DMS 273 (cell line): ENCODE results near the gene GASK1A.
"Not testable (repeated sequence)": the region's sequence is repeated elsewhere in the genome, so short reads cannot be mapped to it uniquely, and the experiment has no call there.

Experiments used
- DNase-seq: peaks from one replicate; lab custom pipeline; 2025; ENCODE audit not compliant: unreplicated experiment; lab: John Stamatoyannopoulos, UW

GASK1A gene

DNA sequence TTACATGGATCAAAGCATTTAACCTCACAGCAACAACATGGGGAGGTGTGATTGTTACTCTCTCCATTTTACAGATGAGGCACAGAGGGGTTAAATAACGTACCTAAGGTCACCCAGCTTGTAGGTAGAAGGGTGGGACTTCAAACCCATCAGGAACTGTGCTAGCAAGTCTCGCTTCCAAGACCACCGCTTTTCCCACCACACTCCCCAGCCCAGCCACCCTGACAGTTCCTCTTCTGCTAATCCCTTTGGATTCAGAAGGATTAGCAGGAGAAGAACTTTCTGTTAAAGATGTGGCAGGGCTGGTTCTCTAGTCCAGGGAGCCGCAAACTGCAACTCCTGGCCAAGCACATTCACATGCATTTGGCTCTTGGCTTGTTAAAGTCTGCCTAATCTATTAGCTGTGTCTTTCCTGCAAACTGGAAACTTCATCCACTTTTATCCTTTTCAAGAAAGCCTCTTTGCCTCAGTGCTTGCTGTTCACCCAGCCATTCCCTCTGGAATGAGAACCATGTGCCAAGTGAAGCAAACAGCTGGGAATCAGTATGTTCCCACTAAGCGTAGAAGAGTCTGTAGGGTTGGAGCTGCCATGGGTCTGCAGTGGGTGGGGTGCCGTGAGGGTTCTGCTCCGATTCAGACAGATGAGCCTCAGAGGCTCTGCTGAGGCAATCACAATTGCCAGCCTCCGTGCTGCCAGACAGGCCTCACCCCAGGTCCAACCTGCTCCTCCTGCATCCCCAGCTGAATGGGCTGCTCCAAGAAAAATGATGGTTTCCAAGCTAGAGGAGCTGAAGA lies 82.2 kb downstream of the GASK1A start:
- DNase-seq = no peak

DNA sequence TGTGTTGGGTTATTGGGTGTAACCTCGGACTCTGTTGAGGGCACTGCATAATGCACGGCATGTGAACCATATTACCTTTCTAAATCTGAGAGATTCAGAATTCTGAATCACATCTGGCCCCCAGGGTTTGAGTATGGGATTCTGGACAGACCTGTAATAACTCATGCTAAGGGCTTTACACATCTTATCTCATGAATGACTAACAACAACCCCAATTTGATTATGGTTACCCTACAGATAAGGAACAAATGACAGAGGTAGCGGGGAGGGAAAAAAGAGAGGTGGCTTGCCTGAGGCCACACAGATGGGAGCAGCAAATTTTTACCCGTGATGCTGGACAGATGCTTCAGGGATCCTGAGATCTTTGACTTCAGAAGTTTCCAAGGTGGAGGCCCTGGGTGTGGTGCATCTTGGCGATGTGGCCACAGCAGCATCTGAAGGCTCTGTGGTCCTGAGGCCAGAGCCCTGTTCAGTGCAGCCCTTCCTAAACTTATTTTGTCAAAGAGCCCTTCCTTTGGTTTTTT lies 83.0 kb downstream of the GASK1A start:
- no peak for DNase-seq

DNA sequence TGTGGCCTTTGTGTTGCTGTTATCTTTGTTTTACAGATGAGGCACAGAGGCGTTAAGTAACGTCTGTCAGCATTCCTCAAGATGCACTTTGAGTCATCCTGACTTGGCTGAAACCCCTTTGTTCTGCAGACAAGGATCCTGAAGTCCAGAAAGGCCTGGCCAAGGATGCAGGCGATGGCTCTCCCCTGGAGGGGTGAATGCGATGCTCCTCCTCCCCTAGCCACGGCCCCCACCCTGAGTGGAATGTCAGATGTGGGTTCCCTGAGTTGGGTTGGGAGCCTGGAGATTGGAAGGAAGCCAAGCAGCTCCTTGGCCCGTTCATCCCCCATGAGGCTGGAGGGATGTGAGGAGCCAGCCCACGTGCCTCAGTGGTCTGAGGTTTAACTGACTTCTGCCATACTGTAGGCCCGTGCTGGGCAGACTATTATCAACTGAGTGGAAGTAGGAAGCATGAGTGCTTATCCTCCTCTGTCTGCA lies 83.5 kb downstream of the GASK1A start:
- no peak for DNase-seq

DNA sequence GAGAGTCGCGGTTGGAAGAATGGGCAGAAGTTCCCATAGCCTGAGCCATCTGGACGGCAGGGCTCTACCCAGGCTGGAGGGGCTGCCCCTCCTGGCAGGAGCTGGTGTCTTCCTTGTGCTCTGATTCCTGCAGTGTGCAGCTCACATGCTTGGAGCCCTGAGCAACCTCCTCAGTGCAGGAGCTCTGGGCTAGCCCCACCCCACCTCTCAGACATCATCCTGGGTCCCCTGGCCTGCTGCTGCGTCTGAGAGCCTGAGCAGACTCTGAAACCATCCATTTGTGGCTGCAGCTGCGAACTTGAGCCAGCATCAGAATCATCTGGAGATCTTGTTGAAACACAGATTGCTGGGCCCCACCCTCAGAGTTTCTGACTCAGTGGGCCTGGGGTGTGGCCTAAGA lies 84.0 kb downstream of the GASK1A start:
- no peak for DNase-seq

DNA sequence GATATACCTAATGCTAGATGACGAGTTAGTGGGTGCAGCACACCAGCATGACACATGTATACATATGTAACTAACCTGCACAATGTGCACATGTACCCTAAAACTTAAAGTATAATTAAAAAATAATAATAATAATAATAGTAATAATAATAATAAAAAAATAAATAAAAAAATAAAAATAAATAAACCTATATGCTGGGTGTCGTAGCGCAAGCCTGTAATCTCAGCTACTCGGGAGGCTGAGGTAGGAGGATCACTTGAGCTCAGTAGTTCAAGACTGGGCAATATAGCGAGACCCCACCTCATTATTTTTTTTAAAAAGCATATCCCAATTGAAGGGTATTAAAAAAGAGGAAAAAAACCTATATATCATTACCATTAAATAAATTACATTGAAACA lies 91.6 kb downstream of the GASK1A start:
- DNase-seq = not testable (repeated sequence)

DNA sequence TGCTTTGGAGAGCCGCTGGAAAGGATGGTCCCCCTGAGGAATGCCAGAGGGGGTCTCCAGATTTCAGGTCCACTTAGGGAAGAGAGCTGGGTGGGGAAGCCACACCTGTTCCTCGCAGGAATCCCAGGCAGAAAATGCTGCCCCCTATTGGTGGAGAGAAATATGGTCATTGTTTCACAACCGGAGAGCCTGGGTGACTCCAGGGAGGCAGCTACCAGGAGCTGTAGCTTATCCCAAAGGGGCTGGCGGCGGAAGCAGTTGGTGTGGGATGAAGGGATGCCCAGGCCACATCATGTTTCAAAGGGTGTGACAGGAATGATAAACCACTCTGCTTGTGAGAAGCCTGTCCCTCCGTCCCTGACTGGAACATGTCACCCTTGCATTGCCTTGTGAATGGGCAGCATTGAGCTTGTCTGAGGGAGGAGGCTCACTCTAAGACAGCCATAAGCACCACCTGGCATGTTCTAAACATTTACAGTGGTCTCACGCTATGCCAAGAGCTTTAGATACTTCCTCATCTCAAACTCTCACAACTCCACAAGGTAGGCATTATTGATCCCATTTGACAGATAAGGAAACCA lies 92.3 kb downstream of the GASK1A start:
- DNase-seq = peak; percentile 6

DNA sequence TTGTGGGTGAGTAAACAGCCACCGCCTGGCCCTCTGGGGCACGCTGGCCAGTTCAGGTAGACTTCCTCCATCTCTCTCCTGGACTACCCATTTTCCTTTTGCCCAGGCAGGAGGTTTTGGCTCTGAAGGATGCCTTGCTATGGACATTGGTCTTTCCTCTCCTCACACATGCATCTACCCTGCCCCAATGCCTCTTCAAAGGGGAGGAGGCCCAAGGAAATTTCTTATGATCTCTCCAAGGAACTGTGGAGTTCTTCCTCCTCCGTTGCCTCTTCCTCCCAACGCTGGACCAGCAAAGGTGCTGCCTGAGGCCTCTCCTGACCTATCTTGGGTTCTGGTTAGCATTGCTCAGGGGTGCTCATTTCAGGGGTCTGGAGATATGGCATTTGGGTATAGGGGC lies 93.2 kb downstream of the GASK1A start:
- DNase-seq = no peak

DNA sequence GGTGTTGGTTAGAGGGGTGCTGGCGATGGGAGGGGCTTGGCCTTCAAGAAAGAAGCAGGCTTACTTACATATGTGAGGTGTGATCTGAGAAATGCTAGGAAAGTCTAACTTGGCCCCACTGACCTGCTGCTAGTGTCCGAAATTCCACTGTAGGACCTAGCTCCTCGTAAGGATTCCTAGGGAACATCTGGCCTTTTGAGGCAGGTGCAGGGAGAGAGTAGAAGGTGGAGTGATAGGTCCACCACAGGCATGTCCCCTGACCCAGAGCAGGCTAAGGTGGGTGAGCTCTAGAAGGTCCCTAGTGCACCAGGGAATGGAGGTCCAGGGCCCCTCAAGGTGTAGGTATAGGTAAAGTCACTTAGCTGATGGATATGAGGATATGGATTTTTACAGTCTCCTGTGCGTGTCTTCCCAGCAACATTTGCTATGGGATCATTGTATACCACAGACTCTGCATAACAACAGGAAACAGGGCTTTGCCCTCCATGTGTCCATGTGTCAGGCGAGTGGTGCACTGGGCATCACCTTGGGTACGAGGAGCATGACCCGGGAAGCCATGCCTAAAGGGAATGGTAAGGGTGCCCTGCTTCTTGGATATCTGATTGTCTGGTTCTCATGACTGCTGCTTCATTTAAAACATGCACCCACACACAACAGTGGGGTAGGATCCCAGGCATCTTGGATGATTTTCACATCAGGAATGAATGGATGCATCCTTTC lies 94.2 kb downstream of the GASK1A start:
- DNase-seq = no peak

DNA sequence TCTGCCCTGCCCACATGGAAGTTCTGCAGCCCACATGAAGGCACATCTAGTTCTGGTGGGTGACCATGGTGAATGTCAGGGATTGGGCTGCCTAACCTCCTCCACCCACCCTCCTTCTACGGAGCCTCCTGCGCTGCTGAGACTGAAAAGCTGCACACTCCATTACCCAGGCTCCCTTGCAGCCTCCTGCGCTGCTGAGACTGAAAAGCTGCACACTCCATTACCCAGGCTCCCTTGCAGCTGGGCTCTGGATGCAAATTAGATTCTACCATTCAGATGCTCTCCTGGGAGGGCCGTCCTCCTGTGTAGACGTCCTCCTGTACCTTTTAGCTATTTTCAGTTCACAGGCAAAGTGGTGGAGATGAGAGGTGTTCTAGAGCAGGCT lies 94.7 kb downstream of the GASK1A start:
- DNase-seq = no peak

DNA sequence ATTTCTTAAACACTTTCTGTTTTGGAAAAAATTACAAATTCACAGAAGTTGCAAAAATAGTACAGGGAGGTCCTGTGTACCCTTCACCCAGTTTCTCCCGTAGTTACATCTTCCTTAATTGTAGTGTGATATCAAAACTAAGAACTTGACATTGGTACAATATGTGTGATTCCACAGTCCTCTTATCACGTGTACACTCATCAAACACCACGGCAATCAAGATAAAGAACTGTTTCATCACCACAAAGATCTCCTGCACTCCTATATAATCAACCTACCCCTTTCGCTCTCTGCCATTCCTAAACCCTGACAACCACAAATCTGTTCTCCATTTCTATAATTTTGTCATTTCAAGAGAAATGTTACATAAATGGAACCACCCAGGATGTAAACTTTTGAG lies 95.4 kb downstream of the GASK1A start:
- DNase-seq = no peak

DNA sequence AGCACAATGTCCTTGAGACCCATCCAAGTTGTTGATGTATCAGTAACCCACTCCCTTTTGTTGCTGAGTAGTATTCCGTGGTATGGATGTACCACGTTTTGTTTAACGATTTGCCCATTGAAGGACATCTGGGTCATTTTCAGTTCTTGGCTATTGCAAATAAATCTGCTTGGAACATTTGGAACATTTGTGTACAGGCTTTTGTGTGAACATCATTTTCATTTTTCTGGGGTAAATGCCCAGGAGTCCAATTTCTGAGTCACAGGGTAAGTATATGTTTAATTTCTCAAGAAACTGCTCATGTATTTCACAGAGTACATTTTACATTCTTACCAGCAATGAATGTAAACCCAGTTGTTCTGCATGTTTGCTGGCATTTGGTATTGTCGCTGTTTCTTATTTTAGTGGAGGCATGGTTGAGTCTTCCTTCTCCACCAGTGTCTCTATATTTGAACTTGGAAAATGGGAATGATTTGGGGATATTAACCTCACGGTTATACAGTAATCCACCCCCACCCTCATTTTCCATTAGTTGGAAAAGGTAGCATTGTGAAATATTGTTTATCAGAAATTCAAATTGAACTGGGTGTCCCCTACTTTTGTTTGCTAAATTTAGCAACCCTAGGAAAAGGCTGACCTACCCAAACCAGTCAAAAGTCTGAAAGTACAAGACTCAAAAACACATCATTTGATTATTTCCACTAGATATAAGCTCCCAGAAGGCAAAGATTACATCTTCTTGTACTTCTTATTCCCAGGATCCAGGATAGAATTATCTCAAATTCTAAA lies 96.0 kb downstream of the GASK1A start:
- DNase-seq = no peak

DNA sequence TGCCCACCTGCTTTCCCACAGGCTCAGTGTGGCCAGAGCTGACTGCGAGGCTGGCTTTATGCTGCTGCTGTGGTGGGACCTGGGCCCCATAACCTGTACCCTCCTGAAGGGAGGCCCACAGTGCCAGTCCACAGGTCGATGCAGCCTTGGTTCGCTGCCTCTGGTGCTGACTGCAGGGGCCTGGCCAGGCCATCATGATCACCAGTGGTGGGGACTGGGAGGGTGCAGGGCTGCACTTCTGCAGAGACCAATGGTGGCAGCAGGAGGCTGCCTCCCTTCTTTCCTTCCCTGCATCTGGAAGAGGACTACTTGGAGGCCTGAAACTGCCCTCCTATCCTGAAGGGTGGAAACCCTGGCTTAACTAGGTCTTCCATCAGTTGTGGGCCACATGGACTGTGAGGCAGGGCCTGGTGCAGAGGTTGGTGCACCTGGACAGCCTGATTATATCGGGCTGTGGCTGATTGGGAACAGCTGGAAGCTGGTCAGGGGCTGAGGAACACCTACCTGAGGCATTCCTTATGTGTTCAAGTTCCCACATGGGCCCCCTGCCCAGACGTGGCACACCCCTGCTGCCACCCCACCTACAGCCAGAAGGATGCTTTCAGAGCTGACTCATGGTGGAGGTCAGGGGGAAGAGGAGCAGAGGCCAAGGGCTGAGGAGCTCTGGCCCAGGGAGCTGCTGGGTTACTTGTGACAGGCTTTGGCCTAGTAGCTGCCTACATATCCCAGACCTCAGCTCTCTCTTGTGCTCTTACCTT lies 97.0 kb downstream of the GASK1A start:
- DNase-seq = no peak

DNA sequence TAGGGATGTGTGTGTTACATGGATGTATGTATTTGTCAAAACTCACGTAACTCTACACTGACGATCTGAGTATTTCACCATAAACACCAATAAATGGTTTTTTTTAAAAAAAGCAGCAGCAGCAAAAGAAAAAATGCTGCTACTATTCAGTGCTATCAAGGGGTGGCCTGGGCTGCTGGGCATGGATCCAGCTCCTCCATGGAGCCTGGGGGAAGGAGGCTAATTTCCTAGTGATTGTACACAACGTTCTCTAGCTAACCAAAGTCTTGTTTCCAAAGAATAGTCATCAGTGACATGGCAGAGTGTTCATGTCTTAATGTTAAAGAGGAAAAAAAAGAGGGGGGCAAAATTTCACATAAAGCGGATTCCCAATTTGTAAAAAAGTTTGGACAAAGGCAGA lies 97.7 kb downstream of the GASK1A start:
- no peak for DNase-seq

DNA sequence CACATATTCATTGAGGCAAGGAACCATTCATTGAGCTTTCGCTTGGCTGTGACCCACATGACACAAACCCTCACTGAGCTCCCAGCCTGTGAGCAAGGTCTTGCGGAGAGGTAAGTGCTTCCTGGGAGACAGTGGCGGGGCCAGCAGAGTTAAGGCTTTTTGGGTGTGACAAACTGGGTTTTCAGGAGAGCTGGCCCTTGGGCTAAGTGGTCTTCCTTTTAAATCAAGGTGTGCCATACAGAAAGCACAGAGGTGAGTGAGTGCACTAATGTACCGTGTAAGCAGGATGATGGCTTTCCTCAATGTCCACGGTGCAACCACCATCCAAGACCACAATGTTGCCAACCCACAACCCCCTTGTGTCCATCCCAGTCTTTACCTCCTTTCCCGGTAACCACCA lies 98.2 kb downstream of the GASK1A start:
- DNase-seq = no peak

DNA sequence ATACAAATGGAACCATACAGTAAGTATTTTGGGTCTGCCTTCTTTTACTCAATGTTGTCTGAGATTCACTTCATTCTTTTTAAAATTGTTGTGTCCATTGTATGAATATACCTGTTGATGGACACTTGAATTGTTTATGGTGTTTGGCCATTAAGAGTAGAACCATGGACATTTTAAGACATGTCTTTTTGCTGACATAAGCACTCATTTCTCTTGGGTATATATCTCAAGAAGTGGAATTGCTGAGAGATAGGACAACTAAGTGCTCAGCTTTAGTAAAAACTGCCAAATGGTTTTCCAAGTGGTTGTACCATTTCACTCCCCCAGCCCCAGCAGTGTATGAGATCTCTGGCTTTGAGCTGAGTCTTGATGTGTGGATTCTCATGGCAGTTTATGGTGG lies 98.6 kb downstream of the GASK1A start:
- DNase-seq = no peak

DNA sequence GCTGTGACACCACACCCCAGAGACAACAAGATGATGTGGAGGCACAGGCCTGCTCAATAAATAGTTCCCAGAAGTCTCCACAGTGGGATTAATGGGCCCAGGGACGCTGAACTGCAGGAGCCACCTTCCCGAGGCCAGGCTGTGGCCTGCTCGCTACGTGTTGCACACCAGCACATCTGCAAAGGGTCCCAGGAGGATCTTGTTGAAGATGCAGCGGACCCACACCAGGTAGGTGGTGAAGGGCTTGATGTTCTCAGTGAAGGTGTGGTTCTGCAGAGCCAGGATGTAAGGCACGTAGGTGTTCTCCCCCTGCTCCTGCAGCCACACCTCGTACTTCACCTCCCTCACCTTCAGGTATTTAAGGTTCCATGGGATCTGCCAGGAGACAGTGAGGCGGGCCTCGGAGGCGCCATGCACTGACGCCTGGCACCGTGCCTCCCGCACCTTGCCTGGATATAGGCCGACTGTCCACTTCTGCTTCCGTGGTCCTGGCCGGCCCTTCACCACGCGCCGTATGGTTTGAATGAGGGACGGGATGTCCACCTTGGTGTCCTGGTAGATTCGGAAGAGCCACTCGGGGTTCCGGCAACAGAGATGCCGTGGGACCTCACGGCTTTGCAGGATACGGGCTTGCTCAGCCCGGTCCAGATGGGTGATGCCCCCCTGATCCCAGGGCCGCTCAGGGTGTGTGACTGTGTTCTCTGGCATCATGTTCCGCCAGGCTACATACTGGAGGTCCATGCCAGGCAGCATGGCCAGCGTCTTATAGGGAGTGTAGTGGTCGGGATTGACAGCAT lies 100.6 kb downstream of the GASK1A start:
- no peak for DNase-seq

DNA sequence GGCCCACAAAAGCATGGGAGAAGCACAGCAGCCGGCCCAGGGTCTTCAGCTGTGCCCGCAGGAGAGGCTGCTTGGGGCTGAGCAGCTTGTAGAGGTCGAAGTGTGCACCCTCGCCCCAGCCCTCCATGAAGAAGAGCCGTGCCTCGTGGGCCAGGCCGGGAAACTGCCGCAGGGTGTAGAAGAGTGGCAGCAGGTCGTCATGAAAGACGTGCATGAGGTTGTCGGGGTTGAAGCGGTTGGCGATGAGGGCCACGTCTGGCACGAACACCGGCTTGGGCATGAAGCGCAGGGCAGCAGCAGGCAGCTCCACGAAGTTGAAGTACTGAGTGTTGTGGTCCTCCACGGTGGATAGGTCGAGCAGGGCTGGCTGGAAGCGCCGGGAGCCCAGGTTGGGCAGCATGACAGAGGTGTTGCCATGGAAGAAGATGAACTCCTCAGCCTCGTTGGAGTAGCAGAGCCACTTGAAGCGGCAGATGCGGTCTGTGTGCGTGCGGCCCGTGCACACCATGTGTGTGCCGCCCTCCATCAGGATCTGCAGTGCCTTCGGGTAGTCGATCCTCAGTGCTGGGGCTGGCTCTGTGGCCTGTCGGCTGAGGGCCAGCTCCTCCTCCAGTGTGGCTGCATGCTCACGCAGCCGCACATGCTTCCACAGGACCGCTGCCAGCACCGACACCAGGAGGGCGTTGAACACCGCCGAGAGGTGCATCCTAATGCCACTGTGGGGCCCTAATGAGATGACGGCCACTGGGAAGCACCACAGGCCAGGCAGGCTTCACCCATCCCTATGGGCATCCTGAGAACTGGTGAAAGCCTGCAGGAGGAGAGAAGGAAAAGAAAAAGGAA lies 101.8 kb downstream of the GASK1A start:
- DNase-seq = no peak

DNA sequence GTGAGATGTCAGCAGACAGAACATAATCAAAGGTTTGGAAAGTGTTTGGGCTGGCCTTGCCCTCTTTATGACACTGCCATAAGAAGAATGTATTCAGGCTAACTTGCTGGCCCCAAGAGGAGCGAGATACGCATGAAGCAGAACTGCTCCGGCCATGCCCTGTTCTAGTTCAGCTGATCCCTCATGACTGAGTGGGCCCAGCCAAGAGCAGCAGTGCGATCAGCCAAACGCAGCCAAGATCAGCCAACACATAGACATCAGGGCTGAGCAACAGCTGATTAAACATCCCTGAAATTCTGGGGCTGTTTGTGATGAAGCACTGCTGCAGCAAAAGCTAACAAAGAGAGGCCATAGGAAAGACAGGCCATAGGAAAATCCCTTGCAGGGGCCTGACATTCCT lies 102.7 kb downstream of the GASK1A start:
- DNase-seq = no peak

DNA sequence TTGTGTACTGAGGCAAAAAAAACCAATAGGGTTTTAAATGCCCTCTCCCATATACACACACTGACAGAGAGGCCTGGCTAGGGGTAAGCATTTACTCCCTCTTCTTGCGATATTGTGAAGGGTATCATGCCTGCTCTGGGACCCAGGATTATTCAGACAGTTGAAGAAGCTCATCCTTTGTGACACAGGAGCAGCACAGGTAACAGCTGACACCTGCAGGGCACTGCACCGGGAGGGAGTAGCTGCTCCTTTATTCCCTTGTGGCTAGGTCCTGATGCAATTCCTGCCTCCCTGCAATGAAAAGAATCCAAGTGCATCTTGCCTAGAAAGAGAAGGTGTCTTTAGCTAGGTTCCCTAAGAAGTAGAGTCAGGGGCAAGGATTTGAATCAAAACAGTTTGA lies 103.3 kb downstream of the GASK1A start:
- no peak for DNase-seq
